HEK293 (cell line): ENCODE measurements around the gene LYST.

Experiments used
- GLIS1 ChIP-seq: fragments of 450-650 bp; formaldehyde crosslinking; IDR thresholded peaks from 2 replicates; pipeline ENCODE4 v1.5.1; 2016; ENCODE audit warnings: missing biosample characterization, missing genetic modification characterization
- PRDM10 ChIP-seq: fragments of 450-650 bp; formaldehyde crosslinking; IDR thresholded peaks from 2 replicates; pipeline ENCODE4 v1.5.1; 2016; ENCODE audit warnings: missing biosample characterization, missing genetic modification characterization
- TCF7L2 ChIP-seq: IDR thresholded peaks from 2 replicates; pipeline ENCODE4 v1.6.1; 2011; ENCODE audit warnings: low read depth, mild to moderate bottlenecking, inconsistent platforms, low read length, moderate library complexity, borderline replicate concordance
- YY2 ChIP-seq: fragments of 450-650 bp; formaldehyde crosslinking; IDR thresholded peaks from 2 replicates; pipeline ENCODE4 v1.5.1; 2016; ENCODE audit warnings: missing biosample characterization, missing genetic modification characterization
- ZBTB20 ChIP-seq: fragments of 450-650 bp; formaldehyde crosslinking; IDR thresholded peaks from 2 replicates; pipeline ENCODE4 v1.5.1; 2016; ENCODE audit warnings: missing biosample characterization, missing genetic modification characterization
- ZBTB8A ChIP-seq: fragments of 450-650 bp; formaldehyde crosslinking; IDR thresholded peaks from 2 replicates; pipeline ENCODE4 v1.5.1; 2016; ENCODE audit warnings: missing biosample characterization, missing genetic modification characterization
- ZEB2 ChIP-seq: fragments of 450-650 bp; formaldehyde crosslinking; IDR thresholded peaks from 2 replicates; pipeline ENCODE4 v1.5.1; 2016; ENCODE audit warnings: missing biosample characterization, missing genetic modification characterization
- ZNF132 ChIP-seq: fragments of 450-650 bp; formaldehyde crosslinking; IDR thresholded peaks from 2 replicates; pipeline ENCODE4 v1.5.1; 2017; ENCODE audit warnings: missing biosample characterization, missing genetic modification characterization, borderline replicate concordance
- ZNF174 ChIP-seq: fragments of 450-650 bp; formaldehyde crosslinking; IDR thresholded peaks from 2 replicates; pipeline ENCODE4 v1.5.0; 2017; ENCODE audit warnings: missing biosample characterization, mild to moderate bottlenecking, missing genetic modification characterization
- ZNF350 ChIP-seq: fragments of 450-650 bp; formaldehyde crosslinking; IDR thresholded peaks from 2 replicates; pipeline ENCODE4 v1.5.0; 2017; ENCODE audit warnings: missing biosample characterization, mild to moderate bottlenecking, missing genetic modification characterization
- ZNF398 ChIP-seq: fragments of 450-650 bp; formaldehyde crosslinking; IDR thresholded peaks from 2 replicates; pipeline ENCODE4 v1.5.1; 2017; ENCODE audit warnings: missing biosample characterization, missing genetic modification characterization
- ZNF433 ChIP-seq: fragments of 450-650 bp; formaldehyde crosslinking; IDR thresholded peaks from 2 replicates; pipeline ENCODE4 v1.5.1; 2016; ENCODE audit warnings: missing biosample characterization, missing genetic modification characterization, low read depth
- ZNF501 ChIP-seq: fragments of 450-650 bp; formaldehyde crosslinking; IDR thresholded peaks from 2 replicates; pipeline ENCODE4 v1.5.1; 2016; ENCODE audit warnings: missing biosample characterization, missing genetic modification characterization
- ZNF558 ChIP-seq: fragments of 450-650 bp; formaldehyde crosslinking; IDR thresholded peaks from 2 replicates; pipeline ENCODE4 v1.5.1; 2016; ENCODE audit warnings: missing biosample characterization, missing genetic modification characterization
- ZNF561 ChIP-seq: fragments of 450-650 bp; IDR thresholded peaks from 2 replicates; pipeline ENCODE4 v1.5.1; 2018; ENCODE audit warnings: missing biosample characterization, missing genetic modification characterization, borderline replicate concordance
- ZNF585B ChIP-seq: fragments of 450-650 bp; formaldehyde crosslinking; IDR thresholded peaks from 2 replicates; pipeline ENCODE4 v1.5.1; 2016; ENCODE audit warnings: missing biosample characterization, missing genetic modification characterization
- ZNF596 ChIP-seq: fragments of 450-650 bp; IDR thresholded peaks from 2 replicates; pipeline ENCODE4 v1.5.0; 2018; ENCODE audit warnings: missing biosample characterization, mild to moderate bottlenecking, missing genetic modification characterization, moderate library complexity
- ZNF610 ChIP-seq: fragments of 450-650 bp; formaldehyde crosslinking; IDR thresholded peaks from 2 replicates; pipeline ENCODE4 v1.5.1; 2016; ENCODE audit warnings: missing biosample characterization, missing genetic modification characterization, borderline replicate concordance
- ZNF629 ChIP-seq: fragments of 450-650 bp; formaldehyde crosslinking; IDR thresholded peaks from 2 replicates; pipeline ENCODE4 v1.5.1; 2017; ENCODE audit warnings: missing biosample characterization, missing genetic modification characterization
- TF ChIP-seq, protein P1 (sequence below): fragments of 450-650 bp; formaldehyde crosslinking; IDR thresholded peaks from 2 replicates; pipeline ENCODE4 v1.5.1; 2016; ENCODE audit warnings: missing biosample characterization, missing genetic modification characterization, borderline replicate concordance
- TF ChIP-seq, protein P2 (sequence below): fragments of 450-650 bp; formaldehyde crosslinking; IDR thresholded peaks from 2 replicates; pipeline ENCODE4 v1.5.1; 2016; ENCODE audit warnings: missing biosample characterization, missing genetic modification characterization
- TF ChIP-seq, protein P3 (sequence below): fragments of 450-650 bp; formaldehyde crosslinking; IDR thresholded peaks from 2 replicates; pipeline ENCODE4 v1.5.1; 2016; ENCODE audit warnings: missing biosample characterization, missing genetic modification characterization
- TF ChIP-seq, protein P4 (sequence below): fragments of 450-650 bp; formaldehyde crosslinking; IDR thresholded peaks from 2 replicates; pipeline ENCODE4 v1.5.1; 2017; ENCODE audit warnings: missing biosample characterization, missing genetic modification characterization
- TF ChIP-seq, protein P5 (sequence below): fragments of 450-650 bp; formaldehyde crosslinking; IDR thresholded peaks from 2 replicates; pipeline ENCODE4 v1.5.1; 2016; ENCODE audit warnings: missing biosample characterization, missing genetic modification characterization

The LYST gene

GRCh38 chr1:235866205-235866912, at the start of gene LYST (continued):
- TF ChIP-seq, protein P1, sequence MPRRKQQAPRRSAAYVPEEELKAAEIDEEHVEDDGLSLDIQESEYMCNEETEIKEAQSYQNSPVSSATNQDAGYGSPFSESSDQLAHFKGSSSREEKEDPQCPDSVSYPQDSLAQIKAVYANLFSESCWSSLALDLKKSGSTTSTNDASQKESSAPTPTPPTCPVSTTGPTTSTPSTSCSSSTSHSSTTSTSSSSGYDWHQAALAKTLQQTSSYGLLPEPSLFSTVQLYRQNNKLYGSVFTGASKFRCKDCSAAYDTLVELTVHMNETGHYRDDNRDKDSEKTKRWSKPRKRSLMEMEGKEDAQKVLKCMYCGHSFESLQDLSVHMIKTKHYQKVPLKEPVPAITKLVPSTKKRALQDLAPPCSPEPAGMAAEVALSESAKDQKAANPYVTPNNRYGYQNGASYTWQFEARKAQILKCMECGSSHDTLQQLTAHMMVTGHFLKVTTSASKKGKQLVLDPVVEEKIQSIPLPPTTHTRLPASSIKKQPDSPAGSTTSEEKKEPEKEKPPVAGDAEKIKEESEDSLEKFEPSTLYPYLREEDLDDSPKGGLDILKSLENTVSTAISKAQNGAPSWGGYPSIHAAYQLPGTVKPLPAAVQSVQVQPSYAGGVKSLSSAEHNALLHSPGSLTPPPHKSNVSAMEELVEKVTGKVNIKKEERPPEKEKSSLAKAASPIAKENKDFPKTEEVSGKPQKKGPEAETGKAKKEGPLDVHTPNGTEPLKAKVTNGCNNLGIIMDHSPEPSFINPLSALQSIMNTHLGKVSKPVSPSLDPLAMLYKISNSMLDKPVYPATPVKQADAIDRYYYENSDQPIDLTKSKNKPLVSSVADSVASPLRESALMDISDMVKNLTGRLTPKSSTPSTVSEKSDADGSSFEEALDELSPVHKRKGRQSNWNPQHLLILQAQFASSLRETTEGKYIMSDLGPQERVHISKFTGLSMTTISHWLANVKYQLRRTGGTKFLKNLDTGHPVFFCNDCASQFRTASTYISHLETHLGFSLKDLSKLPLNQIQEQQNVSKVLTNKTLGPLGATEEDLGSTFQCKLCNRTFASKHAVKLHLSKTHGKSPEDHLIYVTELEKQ = 0 out of 2 replicates have a peak, but pooled peaks have one; percentile 17
- TF ChIP-seq PRDM10 (tag by site-specific recombination) (no peak; the same call in 1 of the 2 replicates), ZNF433 (tag by site-specific recombination) (no peak), ZNF561 (tag by site-specific recombination) (peak; percentile 59; the same call in 1 of the 2 replicates), ZNF629 (tag by site-specific recombination) (0 out of 2 replicates have a peak, but pooled peaks have one; percentile 11), ZNF610 (peak; percentile 41; the same call in 1 of the 2 replicates), ZEB2 (tag by site-specific recombination) (peak; percentile 96), GLIS1 (tag by site-specific recombination) (peak; percentile 18; the same call in 1 of the 2 replicates), YY2 (tag by site-specific recombination) (0 out of 2 replicates have a peak, but pooled peaks have one; percentile 22), ZNF501 (0 out of 2 replicates have a peak, but pooled peaks have one; percentile 73), ZNF596 (tag by site-specific recombination) (no peak), ZBTB20 (tag by site-specific recombination) (peak; percentile 53), ZNF558 (tag by site-specific recombination) (no peak), ZNF398 (tag by site-specific recombination) (peak; percentile 69), ZNF585B (tag by site-specific recombination) (peak; percentile 25; the same call in 1 of the 2 replicates), TCF7L2 (peak; percentile 32; the same call in 1 of the 2 replicates), ZNF174 (tag by site-specific recombination) (no peak), ZNF350 (no peak), ZBTB8A (tag by site-specific recombination) (peak; percentile 99), ZNF132 (tag by site-specific recombination) (no peak)
- TF ChIP-seq, protein P2, sequence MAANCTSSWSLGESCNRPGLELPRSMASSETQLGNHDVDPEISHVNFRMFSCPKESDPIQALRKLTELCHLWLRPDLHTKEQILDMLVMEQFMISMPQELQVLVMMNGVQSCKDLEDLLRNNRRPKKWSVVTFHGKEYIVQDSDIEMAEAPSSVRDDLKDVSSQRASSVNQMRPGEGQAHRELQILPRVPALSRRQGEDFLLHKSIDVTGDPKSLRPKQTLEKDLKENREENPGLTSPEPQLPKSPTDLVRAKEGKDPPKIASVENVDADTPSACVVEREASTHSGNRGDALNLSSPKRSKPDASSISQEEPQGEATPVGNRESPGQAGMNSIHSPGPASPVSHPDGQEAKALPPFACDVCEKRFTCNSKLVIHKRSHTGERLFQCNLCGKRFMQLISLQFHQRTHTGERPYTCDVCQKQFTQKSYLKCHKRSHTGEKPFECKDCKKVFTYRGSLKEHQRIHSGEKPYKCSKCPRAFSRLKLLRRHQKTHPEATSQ (tag by site-specific recombination) = peak; percentile 80; the same call in 1 of the 2 replicates
- TF ChIP-seq, protein P3, sequence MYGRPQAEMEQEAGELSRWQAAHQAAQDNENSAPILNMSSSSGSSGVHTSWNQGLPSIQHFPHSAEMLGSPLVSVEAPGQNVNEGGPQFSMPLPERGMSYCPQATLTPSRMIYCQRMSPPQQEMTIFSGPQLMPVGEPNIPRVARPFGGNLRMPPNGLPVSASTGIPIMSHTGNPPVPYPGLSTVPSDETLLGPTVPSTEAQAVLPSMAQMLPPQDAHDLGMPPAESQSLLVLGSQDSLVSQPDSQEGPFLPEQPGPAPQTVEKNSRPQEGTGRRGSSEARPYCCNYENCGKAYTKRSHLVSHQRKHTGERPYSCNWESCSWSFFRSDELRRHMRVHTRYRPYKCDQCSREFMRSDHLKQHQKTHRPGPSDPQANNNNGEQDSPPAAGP = no peak; the same call in 1 of the 2 replicates
- TF ChIP-seq, protein P4, sequence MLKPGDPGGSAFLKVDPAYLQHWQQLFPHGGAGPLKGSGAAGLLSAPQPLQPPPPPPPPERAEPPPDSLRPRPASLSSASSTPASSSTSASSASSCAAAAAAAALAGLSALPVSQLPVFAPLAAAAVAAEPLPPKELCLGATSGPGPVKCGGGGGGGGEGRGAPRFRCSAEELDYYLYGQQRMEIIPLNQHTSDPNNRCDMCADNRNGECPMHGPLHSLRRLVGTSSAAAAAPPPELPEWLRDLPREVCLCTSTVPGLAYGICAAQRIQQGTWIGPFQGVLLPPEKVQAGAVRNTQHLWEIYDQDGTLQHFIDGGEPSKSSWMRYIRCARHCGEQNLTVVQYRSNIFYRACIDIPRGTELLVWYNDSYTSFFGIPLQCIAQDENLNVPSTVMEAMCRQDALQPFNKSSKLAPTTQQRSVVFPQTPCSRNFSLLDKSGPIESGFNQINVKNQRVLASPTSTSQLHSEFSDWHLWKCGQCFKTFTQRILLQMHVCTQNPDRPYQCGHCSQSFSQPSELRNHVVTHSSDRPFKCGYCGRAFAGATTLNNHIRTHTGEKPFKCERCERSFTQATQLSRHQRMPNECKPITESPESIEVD (tag by site-specific recombination) = no peak
- TF ChIP-seq, protein P5, sequence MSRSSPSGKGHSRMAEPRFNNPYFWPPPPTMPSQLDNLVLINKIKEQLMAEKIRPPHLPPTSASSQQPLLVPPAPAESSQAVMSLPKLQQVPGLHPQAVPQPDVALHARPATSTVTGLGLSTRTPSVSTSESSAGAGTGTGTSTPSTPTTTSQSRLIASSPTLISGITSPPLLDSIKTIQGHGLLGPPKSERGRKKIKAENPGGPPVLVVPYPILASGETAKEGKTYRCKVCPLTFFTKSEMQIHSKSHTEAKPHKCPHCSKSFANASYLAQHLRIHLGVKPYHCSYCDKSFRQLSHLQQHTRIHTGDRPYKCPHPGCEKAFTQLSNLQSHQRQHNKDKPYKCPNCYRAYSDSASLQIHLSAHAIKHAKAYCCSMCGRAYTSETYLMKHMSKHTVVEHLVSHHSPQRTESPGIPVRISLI (tag by site-specific recombination) = no peak
